Loucy (cell line): Measurements from ENCODE around the gene GPX3.

Source experiments
- EZH2phosphoT487 ChIP-seq: fragments of 200-600 bp; IDR thresholded peaks from 2 replicates; pipeline ENCODE4 v1.6.1; 2018; ENCODE audit warnings: antibody characterized with exemption, mild to moderate bottlenecking, moderate library complexity, borderline replicate concordance
- TF ChIP-seq, protein P1 (sequence below): fragments of 200-600 bp; sonication (generic); conservative IDR thresholded peaks from 2 replicates; pipeline ENCODE4 v1.5.1; 2014; ENCODE audit warnings: mild to moderate bottlenecking, antibody characterized with exemption, low read length

DNA sequence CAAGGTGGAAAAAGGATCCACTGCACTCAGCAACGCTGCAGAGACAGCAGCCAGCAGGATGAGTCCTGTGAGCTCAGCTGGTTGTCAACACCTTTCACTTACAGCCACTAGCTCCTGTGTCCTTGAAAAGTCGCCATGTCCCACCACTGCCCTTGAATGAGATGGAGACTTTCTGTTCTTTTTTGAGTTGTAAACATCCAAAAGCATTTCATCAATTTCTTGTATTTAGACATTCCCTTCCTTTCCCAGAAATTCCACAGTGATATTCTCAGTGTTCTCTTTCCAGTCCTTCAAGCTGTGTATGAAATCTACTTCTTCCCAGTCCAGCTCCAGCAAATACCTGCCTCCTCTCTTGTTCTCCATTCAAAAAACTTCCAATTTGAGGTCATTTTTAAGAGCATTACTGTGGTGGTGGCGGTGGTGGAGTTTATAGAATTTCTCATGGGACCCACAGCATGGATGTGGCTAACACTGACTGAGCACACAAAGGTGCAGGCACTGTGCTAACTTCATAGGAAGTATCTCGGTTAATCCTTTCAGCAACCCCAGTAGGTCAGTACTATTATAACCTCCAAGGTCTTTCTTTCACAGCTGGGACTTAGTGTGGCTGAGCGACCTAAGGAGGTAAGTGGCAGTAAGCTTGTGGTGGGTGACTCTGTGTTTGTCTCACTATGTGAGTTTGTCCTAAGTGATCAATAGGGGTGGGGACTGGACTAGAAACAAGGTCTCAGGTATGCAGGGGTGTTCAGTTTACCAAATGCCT lies 15.0 kb upstream of the GPX3 start:
- TF ChIP-seq, protein P1, sequence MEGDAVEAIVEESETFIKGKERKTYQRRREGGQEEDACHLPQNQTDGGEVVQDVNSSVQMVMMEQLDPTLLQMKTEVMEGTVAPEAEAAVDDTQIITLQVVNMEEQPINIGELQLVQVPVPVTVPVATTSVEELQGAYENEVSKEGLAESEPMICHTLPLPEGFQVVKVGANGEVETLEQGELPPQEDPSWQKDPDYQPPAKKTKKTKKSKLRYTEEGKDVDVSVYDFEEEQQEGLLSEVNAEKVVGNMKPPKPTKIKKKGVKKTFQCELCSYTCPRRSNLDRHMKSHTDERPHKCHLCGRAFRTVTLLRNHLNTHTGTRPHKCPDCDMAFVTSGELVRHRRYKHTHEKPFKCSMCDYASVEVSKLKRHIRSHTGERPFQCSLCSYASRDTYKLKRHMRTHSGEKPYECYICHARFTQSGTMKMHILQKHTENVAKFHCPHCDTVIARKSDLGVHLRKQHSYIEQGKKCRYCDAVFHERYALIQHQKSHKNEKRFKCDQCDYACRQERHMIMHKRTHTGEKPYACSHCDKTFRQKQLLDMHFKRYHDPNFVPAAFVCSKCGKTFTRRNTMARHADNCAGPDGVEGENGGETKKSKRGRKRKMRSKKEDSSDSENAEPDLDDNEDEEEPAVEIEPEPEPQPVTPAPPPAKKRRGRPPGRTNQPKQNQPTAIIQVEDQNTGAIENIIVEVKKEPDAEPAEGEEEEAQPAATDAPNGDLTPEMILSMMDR: no peak
- no peak for TF ChIP-seq EZH2phosphoT487
